Head of caudate nucleus (tissue), 42 donors: ENCODE measurements around the gene ARID3C.

ENCODE experiments used
- DNase-seq, 42 donors: peaks; one replicate each; pipeline versions ENCODE4 v3.0.0 to v3.0.0-alpha.2; 2020 to 2021; ENCODE audit warnings: mixed read lengths in 7 of 42
- intact Hi-C: fragments of 100-400 bp; cut with DNase I; formaldehyde crosslinking; loops from one replicate; pipeline ENCODE4 v1.15.0; 2022

Gene ARID3C

GRCh38 chr9:34585946-34586669, 42.8 kb downstream of the ARID3C start:
- intact Hi-C loops = no loop called here

GRCh38 chr9:34584970-34585369, 43.9 kb downstream of the ARID3C start:
- DNase-seq = no peak
- intact Hi-C loops = no loop called here

More at GRCh38 chr9:34585946-34586669, 42.8 kb downstream of the ARID3C start:
- no peak for DNase-seq

GRCh38 chr9:34582787-34583186, 46.1 kb downstream of the ARID3C start:
- intact Hi-C loops = no loop called here
- no peak for DNase-seq

GRCh38 chr9:34581318-34581717, 47.5 kb downstream of the ARID3C start:
- intact Hi-C loops = no loop called here
- no peak for DNase-seq

GRCh38 chr9:34580358-34580757, 48.5 kb downstream of the ARID3C start:
- DNase-seq = peak in 17 of 42 donors; percentile 24 to 65 (median 43)
- intact Hi-C loops = no loop called here

- DNase-seq = no peak
- intact Hi-C loops = no loop called here
Measured at GRCh38 chr9:34579808-34580163, 49.1 kb downstream of the ARID3C start.

- intact Hi-C loops = no loop called here
- DNase-seq = peak in 8 of 42 donors; percentile 26 to 70 (median 46)
Measured at GRCh38 chr9:34579104-34579807, 49.6 kb downstream of the ARID3C start.

- intact Hi-C loops = no loop called here
- DNase-seq = peak in 7 of 42 donors; percentile 14 to 70 (median 25)
Measured at GRCh38 chr9:34578241-34579103, 50.4 kb downstream of the ARID3C start.

GRCh38 chr9:34577400-34578240, 51.2 kb downstream of the ARID3C start:
- DNase-seq = peak in 7 of 42 donors; percentile 14 to 53 (median 34)

GRCh38 chr9:34576597-34577399, 52.1 kb downstream of the ARID3C start:
- intact Hi-C loops = no loop called here
- DNase-seq = no peak

More at GRCh38 chr9:34577400-34578240, 51.2 kb downstream of the ARID3C start:
- intact Hi-C loops = no loop called here

GRCh38 chr9:34575862-34576596, 52.8 kb downstream of the ARID3C start:
- intact Hi-C loops = no loop called here
- no peak for DNase-seq

GRCh38 chr9:34575241-34575640, 53.6 kb downstream of the ARID3C start:
- intact Hi-C loops = no loop called here
- DNase-seq = no peak

GRCh38 chr9:34574571-34574970, 54.3 kb downstream of the ARID3C start:
- intact Hi-C loops = no loop called here
- DNase-seq = no peak

GRCh38 chr9:34573599-34574325, 55.1 kb downstream of the ARID3C start:
- no peak for DNase-seq
- intact Hi-C loops = no loop called here

- no peak for DNase-seq
- intact Hi-C loops = no loop called here
Measured at GRCh38 chr9:34572628-34573027, 56.2 kb downstream of the ARID3C start.

GRCh38 chr9:34572092-34572491, 56.8 kb downstream of the ARID3C start:
- intact Hi-C loops = no loop called here
- DNase-seq = no peak

- no peak for DNase-seq
- intact Hi-C loops = no loop called here
Measured at GRCh38 chr9:34571481-34571810, 57.4 kb downstream of the ARID3C start.
